SW 1271 (cell line): ENCODE measurements around the gene LHX4.

Source experiments
- DNase-seq, 2 experiments: peaks; one replicate each; lab custom pipeline; 2025; lab: John Stamatoyannopoulos, UW

The LHX4 gene

DNA sequence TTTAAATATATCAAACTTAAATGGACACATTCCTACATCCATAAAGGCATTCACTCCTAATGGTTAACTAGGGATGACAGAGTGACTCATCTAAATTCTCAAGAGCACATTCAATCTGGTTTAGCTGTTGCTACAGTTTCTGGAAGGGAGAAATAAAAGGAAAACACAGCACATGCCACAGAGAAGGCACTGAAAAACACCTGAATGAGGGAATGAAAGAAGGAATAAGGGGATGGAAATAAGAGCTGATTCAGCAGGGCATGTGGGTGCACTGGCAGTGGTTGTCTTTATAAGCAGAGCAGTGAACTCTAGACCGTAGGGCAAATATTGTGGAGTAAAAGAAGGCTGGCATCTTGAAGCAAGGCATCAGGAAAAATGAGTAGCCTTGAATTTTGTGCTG is 79.3 kb downstream of the LHX4 start:
- DNase-seq = peak in 1 of 2 experiments; percentile 5

DNA sequence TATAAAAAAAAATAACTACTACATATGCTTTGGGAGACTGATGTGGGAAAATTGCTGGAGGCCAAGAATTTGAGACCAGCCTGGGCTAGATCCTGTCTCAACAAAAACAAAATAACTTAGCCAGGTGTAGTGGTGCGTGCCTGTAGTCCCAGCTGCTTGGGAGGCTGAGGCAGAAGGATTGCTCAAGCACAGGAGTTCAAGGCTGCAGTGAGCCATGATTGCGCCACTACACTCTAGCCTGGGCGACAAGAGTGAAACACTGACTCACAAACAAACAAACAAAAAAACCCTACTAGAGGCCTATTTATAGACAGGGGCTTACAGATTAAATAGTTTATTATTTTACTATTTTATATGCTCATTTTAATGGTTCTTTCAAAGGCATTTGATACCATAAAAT is 80.0 kb downstream of the LHX4 start:
- peak in 1 of 2 experiments; percentile 8 for DNase-seq

DNA sequence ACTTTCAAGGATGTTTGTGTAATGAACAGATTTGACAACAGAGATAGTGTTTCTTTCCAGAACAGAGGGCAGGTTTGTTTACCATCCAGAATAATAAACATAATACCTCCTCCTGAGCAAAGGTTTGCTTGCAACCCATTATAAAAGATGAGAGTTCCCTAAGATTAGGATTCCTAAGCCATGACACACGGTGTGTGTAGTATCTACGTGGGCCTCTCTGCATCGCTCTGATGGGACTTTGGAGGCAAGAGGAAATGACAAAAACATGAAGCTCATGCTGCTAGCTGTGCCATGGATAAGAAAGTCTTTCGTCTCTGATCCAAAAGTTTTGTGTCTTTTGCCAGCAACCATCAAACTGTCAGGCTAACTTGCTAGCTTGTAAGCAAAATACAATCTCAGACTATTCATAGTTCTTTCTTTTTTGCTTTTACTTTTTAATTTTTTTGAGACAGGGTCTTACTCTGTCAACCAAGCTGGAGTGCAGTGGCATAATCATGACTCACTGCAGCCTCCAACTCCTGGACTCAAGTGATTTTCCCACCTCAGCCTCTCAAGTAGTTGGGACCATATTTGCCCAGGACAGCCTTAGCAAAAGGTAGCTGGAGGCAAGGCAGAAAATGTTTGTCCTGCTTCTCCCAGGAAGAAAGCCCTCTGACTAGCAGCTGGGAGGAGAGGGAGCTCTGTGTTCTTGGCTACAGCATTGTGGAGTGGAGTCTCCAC is 81.1 kb downstream of the LHX4 start:
- peak in 1 of 2 experiments; percentile 4 for DNase-seq

DNA sequence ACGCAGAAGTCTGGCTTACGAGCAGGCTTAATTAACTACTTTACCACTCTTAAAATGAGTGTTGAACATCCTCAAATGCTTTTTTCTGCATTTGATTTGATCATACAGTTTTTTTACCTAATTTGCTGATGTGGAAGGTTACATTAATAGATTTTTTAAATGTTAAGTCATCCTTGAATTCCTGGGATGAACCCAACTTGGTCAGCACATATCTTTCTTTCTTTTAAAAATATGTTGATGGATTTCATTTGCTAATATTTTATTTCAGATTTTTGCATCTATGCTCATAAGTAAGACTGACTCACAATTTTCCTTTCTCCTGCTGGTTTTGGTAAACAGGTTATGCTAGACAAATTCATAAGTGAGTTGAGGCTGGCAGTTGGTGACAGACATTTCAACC is 82.9 kb downstream of the LHX4 start:
- no peak for DNase-seq

DNA sequence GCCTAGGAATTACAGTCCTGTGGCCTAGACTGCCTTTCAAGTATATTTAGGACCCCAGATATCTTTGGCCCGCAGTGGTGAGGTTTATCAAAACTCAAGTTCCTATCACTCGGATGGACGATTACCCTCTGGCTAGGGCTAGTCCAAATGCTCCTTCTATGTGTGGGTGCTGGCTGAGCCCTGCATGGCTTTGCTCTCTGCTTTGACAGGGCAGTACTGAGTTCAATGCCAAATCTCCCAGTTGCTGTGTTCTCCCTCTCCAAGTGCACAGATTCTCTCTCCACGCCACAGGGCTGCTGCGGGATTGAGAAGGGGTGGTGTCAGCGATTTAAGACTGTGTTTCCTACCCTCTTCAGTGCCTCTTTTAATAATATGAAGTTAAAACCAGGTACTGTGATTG is 97.0 kb downstream of the LHX4 start:
- no peak for DNase-seq
